Immature natural killer cell (primary cell): ENCODE data around the gene ARFIP2. TPM values are rescaled to one million over a fixed set of nuclear protein-coding genes. Genes with fewer than 3 reads are reported as not detected.
A peak's percentile ranks its signal among the peaks of the same experiment; 100 is the strongest.
"Not testable (repeated sequence)": the region's sequence is repeated elsewhere in the genome, so short reads cannot be mapped to it uniquely, and the experiment has no call there.

ENCODE experiments used
- DNase-seq, 3 donors: peaks; one replicate each; pipeline ENCODE4 v3.0.0; 2022; ENCODE audit warnings: mixed read lengths in 1 of 3
- H3K27ac Mint-ChIP-seq, 6 donors: one replicate each; pipeline ENCODE4 v1.8.0; 2020; ENCODE audit warnings: mixed read lengths in 6 of 6, mild to moderate bottlenecking in 5 of 6, inconsistent platforms in 4 of 6, moderate library complexity in 3 of 6
- H3K27me3 Mint-ChIP-seq, 3 donors: one replicate each; pipeline ENCODE4 v1.8.0; 2020 to 2021; ENCODE audit warnings: low read depth in 3 of 3, mild to moderate bottlenecking in 3 of 3, mixed read lengths in 3 of 3, moderate library complexity in 3 of 3, inconsistent platforms in 1 of 3
- H3K36me3 Mint-ChIP-seq, 3 donors: one replicate each; pipeline ENCODE4 v1.8.0; 2020; ENCODE audit warnings: mixed read lengths in 3 of 3, inconsistent platforms in 2 of 3, mild to moderate bottlenecking in 2 of 3
- H3K4me1 Mint-ChIP-seq, 2 donors: one replicate each; pipeline ENCODE4 v1.8.0; 2020; ENCODE audit warnings: inconsistent platforms in 2 of 2, mild to moderate bottlenecking in 2 of 2, mixed read lengths in 2 of 2, moderate library complexity in 1 of 2
- H3K4me3 Mint-ChIP-seq, 5 donors: one replicate each; pipeline ENCODE4 v1.8.0; 2020; ENCODE audit warnings: mild to moderate bottlenecking in 5 of 5, mixed read lengths in 5 of 5, inconsistent platforms in 3 of 5, moderate library complexity in 3 of 5
- H3K9me3 Mint-ChIP-seq, 6 donors: one replicate each; pipeline ENCODE4 v1.8.0; 2020; ENCODE audit warnings: mild to moderate bottlenecking in 6 of 6, mixed read lengths in 6 of 6, inconsistent platforms in 4 of 6, moderate library complexity in 3 of 6
- polyA plus RNA-seq, 3 donors: library from polyadenylated mRNA; unstranded; fragments of 300-500 nt; fragmentation: Illumina TruSeq; gene quantifications; one replicate each; pipeline ENCODE4 v1.2.3, GENCODE V29; 2021

The ARFIP2 gene
- polyA plus RNA-seq: 10 to 100 TPM; 34.2 to 39.9 (median 35.0) TPM

- DNase-seq: peak; percentile 94 to 96 (median 95)
- Mint-ChIP-seq H3K9me3 (no peaks in the 10 kb centered on the region), H3K36me3 (peaks cover 0 to 29% (median 11%) of the 10 kb centered on the region in 3 donors), H3K4me3 (peak within 1 kb of the TSS; percentile 91 to 99 (median 97)), H3K27me3 (peaks cover 0 to 15% (median 0%) of the 10 kb centered on the region in 3 donors), H3K27ac (peak within 1 kb of the TSS; percentile 97 to 100 (median 98)), H3K4me1 (peaks cover 45% of the 10 kb centered on the region in 2 donors)
Observed at GRCh38 chr11:6481012-6481923, at the start of gene ARFIP2, which contains the start of gene TIMM10B. Gene ARFIP2 (minus strand): TSS chr11:6481331. CDS start chr11:6480421, 910 bp downstream. Gene TIMM10B (plus strand): TSS chr11:6481501. CDS start chr11:6481517, 16 bp downstream.

- H3K27ac Mint-ChIP-seq: no peak overlapping the region
Observed at GRCh38 chr11:6530848-6531247, 49.7 kb upstream of the ARFIP2 start.

GRCh38 chr11:6529266-6529665, 48.1 kb upstream of the ARFIP2 start:
- peaks cover 11% of the 10 kb centered on the region in 2 donors for H3K4me1 Mint-ChIP-seq
- H3K36me3 Mint-ChIP-seq: peaks cover 0 to 11% (median 4%) of the 10 kb centered on the region in 3 donors
- H3K9me3 Mint-ChIP-seq: no peaks in the 10 kb centered on the region
- H3K27ac Mint-ChIP-seq: no peak overlapping the region
- DNase-seq: no peak
- H3K4me3 Mint-ChIP-seq: no peak overlapping the region
- H3K27me3 Mint-ChIP-seq: no peaks in the 10 kb centered on the region

More at GRCh38 chr11:6530848-6531247, 49.7 kb upstream of the ARFIP2 start:
- peaks cover 11% of the 10 kb centered on the region in 2 donors for H3K4me1 Mint-ChIP-seq
- H3K27me3 Mint-ChIP-seq: no peaks in the 10 kb centered on the region
- no peak overlapping the region for H3K4me3 Mint-ChIP-seq
- H3K9me3 Mint-ChIP-seq: no peaks in the 10 kb centered on the region
- no peak for DNase-seq
- H3K36me3 Mint-ChIP-seq: peaks cover 0 to 15% (median 7%) of the 10 kb centered on the region in 3 donors

- H3K9me3 Mint-ChIP-seq: no peaks in the 10 kb centered on the region
- H3K27me3 Mint-ChIP-seq: no peaks in the 10 kb centered on the region
- DNase-seq: no peak
- H3K4me1 Mint-ChIP-seq: peaks cover 11% of the 10 kb centered on the region in 2 donors
- peak overlapping the region; percentile 48 to 89 (median 78) for H3K27ac Mint-ChIP-seq
- peak overlapping the region in 3 of 5 donors; percentile 2 to 65 (median 47) for H3K4me3 Mint-ChIP-seq
- peaks cover 4 to 18% (median 5%) of the 10 kb centered on the region in 3 donors for H3K36me3 Mint-ChIP-seq
Observed at GRCh38 chr11:6526411-6527135, 45.4 kb upstream of the ARFIP2 start.

- Mint-ChIP-seq H3K36me3 (peaks cover 7 to 25% (median 8%) of the 10 kb centered on the region in 3 donors), H3K27ac (peak overlapping the region in 1 of 6 donors; percentile 32), H3K9me3 (no peaks in the 10 kb centered on the region), H3K27me3 (no peaks in the 10 kb centered on the region), H3K4me1 (peaks cover 11% of the 10 kb centered on the region in 2 donors), H3K4me3 (no peak overlapping the region)
- DNase-seq: no peak
Observed at GRCh38 chr11:6523253-6523652, 42.1 kb upstream of the ARFIP2 start.

GRCh38 chr11:6521946-6522345, 40.8 kb upstream of the ARFIP2 start:
- H3K9me3 Mint-ChIP-seq, DNase-seq, H3K27ac Mint-ChIP-seq, H3K27me3 Mint-ChIP-seq, H3K4me3 Mint-ChIP-seq: not testable (repeated sequence)
- peaks cover 10% of the 10 kb centered on the region in 2 donors for H3K4me1 Mint-ChIP-seq
- H3K36me3 Mint-ChIP-seq: peaks cover 7 to 37% (median 12%) of the 10 kb centered on the region in 3 donors

GRCh38 chr11:6520265-6520664, 39.1 kb upstream of the ARFIP2 start:
- peaks cover 11 to 47% (median 21%) of the 10 kb centered on the region in 3 donors for H3K36me3 Mint-ChIP-seq
- no peak overlapping the region for H3K27ac Mint-ChIP-seq
- DNase-seq: no peak
- no peaks in the 10 kb centered on the region for H3K4me1 Mint-ChIP-seq
- H3K4me3 Mint-ChIP-seq: no peak overlapping the region
- H3K27me3 Mint-ChIP-seq: no peaks in the 10 kb centered on the region
- no peaks in the 10 kb centered on the region for H3K9me3 Mint-ChIP-seq

- Mint-ChIP-seq H3K36me3 (peaks cover 17 to 59% (median 34%) of the 10 kb centered on the region in 3 donors), H3K9me3 (no peaks in the 10 kb centered on the region), H3K27ac (no peak overlapping the region), H3K27me3 (peaks cover 0 to 2% (median 0%) of the 10 kb centered on the region in 3 donors), H3K4me3 (no peak overlapping the region), H3K4me1 (no peaks in the 10 kb centered on the region)
- DNase-seq: no peak
Observed at GRCh38 chr11:6516865-6517264, 35.7 kb upstream of the ARFIP2 start.

- peak overlapping the region in 2 of 6 donors; percentile 43 to 85 for H3K27ac Mint-ChIP-seq
- no peak overlapping the region for H3K4me3 Mint-ChIP-seq
- no peaks in the 10 kb centered on the region for H3K4me1 Mint-ChIP-seq
- no peaks in the 10 kb centered on the region for H3K27me3 Mint-ChIP-seq
- H3K9me3 Mint-ChIP-seq: no peaks in the 10 kb centered on the region
- peak in 2 of 3 donors; percentile 18 to 35 for DNase-seq
- peaks cover 13 to 32% (median 14%) of the 10 kb centered on the region in 3 donors for H3K36me3 Mint-ChIP-seq
Observed at GRCh38 chr11:6505577-6506240, 24.6 kb upstream of the ARFIP2 start.

GRCh38 chr11:6504166-6504565, 23.0 kb upstream of the ARFIP2 start:
- peaks cover 9 to 25% (median 14%) of the 10 kb centered on the region in 3 donors for H3K36me3 Mint-ChIP-seq
- no peak overlapping the region for H3K4me3 Mint-ChIP-seq
- H3K4me1 Mint-ChIP-seq: no peaks in the 10 kb centered on the region
- H3K27me3 Mint-ChIP-seq: no peaks in the 10 kb centered on the region
- peak overlapping the region in 1 of 6 donors; percentile 27 for H3K27ac Mint-ChIP-seq
- H3K9me3 Mint-ChIP-seq: no peaks in the 10 kb centered on the region
- DNase-seq: no peak

- no peak for DNase-seq
- no peaks in the 10 kb centered on the region for H3K27me3 Mint-ChIP-seq
- no peak overlapping the region for H3K4me3 Mint-ChIP-seq
- no peaks in the 10 kb centered on the region for H3K9me3 Mint-ChIP-seq
- H3K27ac Mint-ChIP-seq: no peak overlapping the region
- H3K36me3 Mint-ChIP-seq: peaks cover 15 to 27% (median 18%) of the 10 kb centered on the region in 3 donors
- no peaks in the 10 kb centered on the region for H3K4me1 Mint-ChIP-seq
Observed at GRCh38 chr11:6502382-6502781, 21.3 kb upstream of the ARFIP2 start.

- no peak for DNase-seq
- Mint-ChIP-seq H3K9me3 (no peaks in the 10 kb centered on the region), H3K4me3 (no peak overlapping the region), H3K27me3 (peaks cover 0 to 3% (median 0%) of the 10 kb centered on the region in 3 donors), H3K4me1 (peaks cover 0 to 5% of the 10 kb centered on the region in 2 donors), H3K27ac (no peak overlapping the region), H3K36me3 (peaks cover 12 to 24% (median 15%) of the 10 kb centered on the region in 3 donors)
Observed at GRCh38 chr11:6498544-6498943, 17.4 kb upstream of the ARFIP2 start.

GRCh38 chr11:6498121-6498520, 17.0 kb upstream of the ARFIP2 start:
- H3K4me3 Mint-ChIP-seq: no peak overlapping the region
- H3K9me3 Mint-ChIP-seq: no peaks in the 10 kb centered on the region
- peaks cover 12 to 20% (median 16%) of the 10 kb centered on the region in 3 donors for H3K36me3 Mint-ChIP-seq
- peaks cover 0 to 5% of the 10 kb centered on the region in 2 donors for H3K4me1 Mint-ChIP-seq
- DNase-seq: no peak
- peaks cover 0 to 3% (median 0%) of the 10 kb centered on the region in 3 donors for H3K27me3 Mint-ChIP-seq
- H3K27ac Mint-ChIP-seq: no peak overlapping the region
